Astrocyte (in vitro differentiated cells and primary cell): Measurements from ENCODE around the gene PCED1B. TPM values are rescaled to one million over a fixed set of nuclear protein-coding genes. Genes with fewer than 3 reads are reported as not detected.

Source experiments
- DNase-seq: peaks from one replicate; pipeline ENCODE4 v3.0.0-alpha.2; 2010; ENCODE audit warnings: low read depth
- FAIRE-seq: peaks from 2 replicates; lab custom pipeline; 2011; peaks lifted over from hg19 to GRCh38; lab: Jason Lieb, UNC
- H2AFZ ChIP-seq: 2 replicates; pipeline ENCODE4 v1.6.0; 2012; ENCODE audit warnings: low read depth, low read length, inconsistent platforms
- H3K27ac ChIP-seq: 2 replicates; pipeline ENCODE4 v1.5.1; 2011; ENCODE audit warnings: low read depth, low read length, inconsistent platforms
- H3K27me3 ChIP-seq: 2 replicates; pipeline ENCODE4 v1.6.0; 2011; ENCODE audit warnings: low read length, inconsistent platforms; ENCODE audit not compliant: insufficient read depth
- H3K36me3 ChIP-seq: 2 replicates; pipeline ENCODE4 v1.5.1; 2011; ENCODE audit warnings: low read length, inconsistent platforms; ENCODE audit not compliant: insufficient read depth
- H3K4me1 ChIP-seq: 2 replicates; pipeline ENCODE4 v1.5.1; 2011; ENCODE audit warnings: low read length, inconsistent platforms; ENCODE audit not compliant: insufficient read depth
- H3K4me2 ChIP-seq: 2 replicates; pipeline ENCODE4 v1.6.0; 2012; ENCODE audit warnings: low read length, inconsistent platforms
- H3K4me3 ChIP-seq: 2 replicates; pipeline ENCODE4 v1.5.1; 2011; ENCODE audit warnings: low read depth, mild to moderate bottlenecking, low read length, inconsistent platforms; ENCODE audit not compliant: insufficient read depth
- H3K79me2 ChIP-seq: 2 replicates; pipeline ENCODE4 v1.6.0; 2012; ENCODE audit warnings: mild to moderate bottlenecking, low read length, inconsistent platforms; ENCODE audit not compliant: insufficient read depth
- H3K9ac ChIP-seq: 2 replicates; pipeline ENCODE4 v1.6.0; 2012; ENCODE audit warnings: mild to moderate bottlenecking, low read length, inconsistent platforms
- H3K9me3 ChIP-seq: 2 replicates; pipeline ENCODE4 v1.5.1; 2012; ENCODE audit warnings: low read depth, mild to moderate bottlenecking, low read length, inconsistent platforms; ENCODE audit not compliant: insufficient read depth
- H4K20me1 ChIP-seq: 2 replicates; pipeline ENCODE4 v1.6.0; 2012; ENCODE audit warnings: low read length, inconsistent platforms; ENCODE audit not compliant: insufficient read depth
- H3K27ac Mint-ChIP-seq: one replicate; pipeline ENCODE4 v1.8.0; 2021; ENCODE audit warnings: mild to moderate bottlenecking, mixed read lengths; ENCODE audit not compliant: unreplicated experiment
- H3K27me3 Mint-ChIP-seq: one replicate; pipeline ENCODE4 v1.8.0; 2021; ENCODE audit warnings: low read depth, mixed read lengths; ENCODE audit not compliant: unreplicated experiment
- H3K36me3 Mint-ChIP-seq: one replicate; pipeline ENCODE4 v1.8.0; 2021; ENCODE audit warnings: low read depth, mixed read lengths; ENCODE audit not compliant: unreplicated experiment
- H3K4me1 Mint-ChIP-seq: one replicate; pipeline ENCODE4 v1.8.0; 2021; ENCODE audit warnings: low read depth, mixed read lengths; ENCODE audit not compliant: unreplicated experiment
- H3K4me3 Mint-ChIP-seq: one replicate; pipeline ENCODE4 v1.8.0; 2021; ENCODE audit warnings: mild to moderate bottlenecking, moderate library complexity, mixed read lengths; ENCODE audit not compliant: unreplicated experiment
- H3K9me3 Mint-ChIP-seq: one replicate; pipeline ENCODE4 v1.8.0; 2021; ENCODE audit warnings: mild to moderate bottlenecking, mixed read lengths; ENCODE audit not compliant: unreplicated experiment
- EZH2 ChIP-seq: IDR thresholded peaks from 2 replicates; pipeline ENCODE4 v1.6.1; 2012; ENCODE audit warnings: mild to moderate bottlenecking, low read length, inconsistent platforms; ENCODE audit not compliant: insufficient read depth
- total RNA-seq: library from RNA; stranded (reverse); gene quantifications from 2 replicates; pipeline ENCODE4 v1.2.1, GENCODE V29; 2021
- TF ChIP-seq, protein P1 (sequence below): IDR thresholded peaks from 2 replicates; pipeline ENCODE4 v1.5.1; 2011; ENCODE audit warnings: low read depth, mild to moderate bottlenecking, inconsistent platforms, low read length, moderate library complexity; ENCODE audit not compliant: insufficient read depth

Gene PCED1B
- total RNA-seq, 1 donor from 2014 or later, result 1.8 TPM

DNA sequence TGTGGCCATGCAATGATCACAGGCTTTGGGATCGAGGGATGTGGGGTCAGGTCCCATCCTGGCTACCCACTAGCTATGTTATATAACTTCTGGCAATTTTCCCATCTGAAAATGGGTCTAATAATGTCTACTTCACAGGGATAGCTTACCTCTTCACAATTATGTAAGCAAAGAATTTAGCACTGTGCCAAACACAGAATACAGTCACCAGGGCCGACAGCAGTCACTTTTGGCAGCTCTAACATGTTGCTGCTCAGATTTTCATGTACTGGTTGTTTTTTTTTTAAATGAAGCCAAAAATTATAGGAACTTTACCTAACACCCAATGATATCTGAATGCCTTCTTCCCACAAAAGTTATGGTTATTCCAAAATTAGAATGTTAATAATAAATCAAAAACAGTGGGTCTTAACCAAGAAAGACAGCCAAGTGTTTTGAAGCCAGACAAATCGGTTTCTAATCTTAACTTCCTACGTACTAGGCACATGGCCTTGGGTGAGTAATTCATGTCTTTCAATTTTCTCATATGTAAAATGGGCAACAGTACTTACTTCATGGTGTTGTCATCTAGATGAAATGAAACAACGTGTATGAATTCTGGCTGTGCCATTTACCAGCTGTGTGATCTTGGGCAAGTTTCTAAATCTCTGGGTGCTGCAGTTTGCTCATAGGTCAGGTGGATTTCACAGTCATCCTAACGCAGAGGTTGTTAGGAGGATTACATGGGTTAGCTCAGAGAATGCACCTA is 13.0 kb upstream of the PCED1B start:
- peak; percentile 89 for DNase-seq

DNA sequence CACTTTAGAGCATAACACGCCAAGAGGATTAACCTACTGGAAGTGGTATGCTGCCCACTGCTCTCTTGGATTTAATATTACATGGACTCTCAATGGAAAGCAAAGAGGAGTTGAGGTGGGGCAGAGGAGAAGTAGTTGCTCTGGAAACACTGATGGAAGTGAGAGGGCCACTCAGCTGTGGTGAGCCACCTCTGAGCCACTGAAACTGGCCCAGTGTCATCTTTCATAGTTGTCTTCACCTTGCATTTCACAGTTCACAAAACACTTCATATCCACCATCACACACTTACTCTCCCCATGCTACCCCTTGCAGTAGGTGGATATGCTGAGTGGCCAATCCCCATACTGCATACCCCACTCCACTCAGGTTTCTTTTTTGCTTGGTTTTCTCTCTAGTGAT is 12.2 kb upstream of the PCED1B start:
- Histone ChIP-seq H2AFZ (no peak overlapping the region), H3K4me3 (no peak overlapping the region), H3K36me3 (no peaks in the 10 kb centered on the region), H3K9me3 (no peaks in the 10 kb centered on the region), H3K9ac (no peak overlapping the region), H3K79me2 (no peaks in the 10 kb centered on the region), H3K4me1 (peaks cover 3% of the 10 kb centered on the region), H3K27ac (no peak overlapping the region), H4K20me1 (no peaks in the 10 kb centered on the region), H3K4me2 (no peak overlapping the region), H3K27me3 (no peaks in the 10 kb centered on the region)
- DNase-seq, result no peak
- no peak overlapping the region for H3K27ac Mint-ChIP-seq
- TF ChIP-seq, protein P1, sequence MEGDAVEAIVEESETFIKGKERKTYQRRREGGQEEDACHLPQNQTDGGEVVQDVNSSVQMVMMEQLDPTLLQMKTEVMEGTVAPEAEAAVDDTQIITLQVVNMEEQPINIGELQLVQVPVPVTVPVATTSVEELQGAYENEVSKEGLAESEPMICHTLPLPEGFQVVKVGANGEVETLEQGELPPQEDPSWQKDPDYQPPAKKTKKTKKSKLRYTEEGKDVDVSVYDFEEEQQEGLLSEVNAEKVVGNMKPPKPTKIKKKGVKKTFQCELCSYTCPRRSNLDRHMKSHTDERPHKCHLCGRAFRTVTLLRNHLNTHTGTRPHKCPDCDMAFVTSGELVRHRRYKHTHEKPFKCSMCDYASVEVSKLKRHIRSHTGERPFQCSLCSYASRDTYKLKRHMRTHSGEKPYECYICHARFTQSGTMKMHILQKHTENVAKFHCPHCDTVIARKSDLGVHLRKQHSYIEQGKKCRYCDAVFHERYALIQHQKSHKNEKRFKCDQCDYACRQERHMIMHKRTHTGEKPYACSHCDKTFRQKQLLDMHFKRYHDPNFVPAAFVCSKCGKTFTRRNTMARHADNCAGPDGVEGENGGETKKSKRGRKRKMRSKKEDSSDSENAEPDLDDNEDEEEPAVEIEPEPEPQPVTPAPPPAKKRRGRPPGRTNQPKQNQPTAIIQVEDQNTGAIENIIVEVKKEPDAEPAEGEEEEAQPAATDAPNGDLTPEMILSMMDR, result no peak
- no peak for TF ChIP-seq EZH2
- no peaks in the 10 kb centered on the region for H3K27me3 Mint-ChIP-seq
- H3K4me3 Mint-ChIP-seq, result no peak overlapping the region
- FAIRE-seq, result no peak
- no peaks in the 10 kb centered on the region for H3K9me3 Mint-ChIP-seq
- H3K4me1 Mint-ChIP-seq, result no peaks in the 10 kb centered on the region
- H3K36me3 Mint-ChIP-seq, result no peaks in the 10 kb centered on the region

More for the DNA sequence above, 13.0 kb upstream of the PCED1B start:
- TF ChIP-seq EZH2, result no peak
- TF ChIP-seq, protein P1, result no peak
- Histone ChIP-seq H3K9me3 (no peaks in the 10 kb centered on the region), H3K4me1 (peaks cover 3% of the 10 kb centered on the region), H3K4me2 (no peak overlapping the region), H3K27ac (no peak overlapping the region), H4K20me1 (no peaks in the 10 kb centered on the region), H3K36me3 (no peaks in the 10 kb centered on the region), H3K9ac (no peak overlapping the region), H3K27me3 (no peaks in the 10 kb centered on the region), H3K4me3 (no peak overlapping the region), H3K79me2 (no peaks in the 10 kb centered on the region), H2AFZ (no peak overlapping the region)
- H3K36me3 Mint-ChIP-seq, result no peaks in the 10 kb centered on the region
- H3K27me3 Mint-ChIP-seq, result no peaks in the 10 kb centered on the region
- no peak overlapping the region for H3K27ac Mint-ChIP-seq
- H3K4me1 Mint-ChIP-seq, result no peaks in the 10 kb centered on the region
- FAIRE-seq, result no peak
- H3K4me3 Mint-ChIP-seq, result no peak overlapping the region
- H3K9me3 Mint-ChIP-seq, result no peaks in the 10 kb centered on the region
